Measurements from ENCODE around the gene ZBTB7C. TPM values are rescaled to one million over a fixed set of nuclear protein-coding genes. Genes with fewer than 3 reads are reported as not detected.

ZBTB7C gene
- total RNA-seq, 2 donors from 2014 or later = not detected

DNA sequence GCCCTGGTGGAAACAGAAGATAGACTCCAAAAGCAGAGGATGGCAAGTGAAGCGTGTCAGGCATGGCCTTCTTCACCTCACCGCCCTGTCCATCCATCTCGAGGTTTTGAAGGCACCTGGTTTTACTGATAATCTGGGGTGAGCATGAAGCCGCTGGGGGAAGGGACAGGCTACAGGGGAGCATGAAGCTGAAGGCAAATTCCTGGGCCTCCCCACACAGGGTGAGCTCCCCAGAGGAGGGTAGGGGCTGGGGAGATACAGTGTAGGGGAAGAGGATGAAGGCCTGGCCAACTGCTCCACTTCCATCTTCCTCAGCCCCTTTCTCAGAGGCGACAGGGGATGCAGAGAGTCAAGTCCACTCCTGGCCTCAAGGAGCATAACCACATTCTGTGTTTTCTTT lies 250.5 kb downstream of the ZBTB7C start:
- H3K36me3 Mint-ChIP-seq = no peaks in the 10 kb centered on the region
- H3K27ac Mint-ChIP-seq = no peak overlapping the region
- H3K9me3 Mint-ChIP-seq = no peaks in the 10 kb centered on the region
- DNase-seq (ENCODE audit: low spot score in 2 of 2) = no peak
- ATAC-seq = no peak

DNA sequence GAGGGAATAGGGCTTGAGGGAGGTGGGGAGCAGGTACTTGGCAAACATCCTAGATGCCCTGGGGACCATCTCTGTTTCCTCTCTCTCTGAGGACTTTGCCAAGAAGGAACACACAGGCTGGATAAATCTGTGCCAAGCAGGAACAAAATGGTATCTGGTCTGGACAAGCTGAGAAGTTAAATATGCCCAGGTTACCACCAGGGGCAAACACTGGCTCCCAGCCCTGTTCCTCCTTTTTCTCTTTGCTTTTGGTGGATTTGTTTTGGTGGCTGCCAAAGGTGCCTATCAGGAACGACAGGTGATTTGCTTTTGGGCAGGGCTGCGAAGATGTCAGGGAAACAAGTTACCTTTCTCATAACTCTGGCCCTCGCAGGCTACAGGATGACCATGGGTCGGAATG lies 251.2 kb downstream of the ZBTB7C start:
- ATAC-seq = no peak
- DNase-seq (ENCODE audit: low spot score in 2 of 2) = no peak
- Mint-ChIP-seq H3K36me3 (no peaks in the 10 kb centered on the region), H3K27ac (no peak overlapping the region), H3K9me3 (no peaks in the 10 kb centered on the region)

DNA sequence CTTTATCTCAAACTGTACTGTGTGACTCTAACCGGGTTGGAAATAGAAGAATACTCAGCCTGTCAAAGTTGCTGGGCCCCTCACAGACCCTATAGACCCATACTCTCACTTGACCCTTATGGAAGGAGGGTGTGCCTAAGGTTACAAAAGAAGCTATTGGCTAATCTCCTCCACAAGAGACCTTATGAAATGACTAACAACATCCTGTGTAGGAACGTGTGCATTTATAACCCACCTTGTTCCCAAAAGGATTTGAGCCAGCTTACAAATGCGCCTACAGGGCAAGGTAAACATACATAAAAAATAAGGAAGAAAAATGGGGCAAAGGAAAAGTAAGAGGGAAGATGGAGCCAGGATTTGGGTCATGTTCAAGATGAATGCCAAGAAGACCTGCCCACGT lies 253.3 kb downstream of the ZBTB7C start:
- no peak for ATAC-seq
- H3K36me3 Mint-ChIP-seq = no peaks in the 10 kb centered on the region
- H3K27ac Mint-ChIP-seq = no peak overlapping the region
- H3K9me3 Mint-ChIP-seq = no peaks in the 10 kb centered on the region
- DNase-seq (ENCODE audit: low spot score in 2 of 2) = no peak

GRCh38 chr18:48154828-48155227 lies 254.4 kb downstream of the ZBTB7C start:
- Mint-ChIP-seq H3K9me3 (no peaks in the 10 kb centered on the region), H3K27ac (no peak overlapping the region), H3K36me3 (no peaks in the 10 kb centered on the region)
- DNase-seq (ENCODE audit: low spot score in 2 of 2) = no peak
- ATAC-seq = no peak

DNA sequence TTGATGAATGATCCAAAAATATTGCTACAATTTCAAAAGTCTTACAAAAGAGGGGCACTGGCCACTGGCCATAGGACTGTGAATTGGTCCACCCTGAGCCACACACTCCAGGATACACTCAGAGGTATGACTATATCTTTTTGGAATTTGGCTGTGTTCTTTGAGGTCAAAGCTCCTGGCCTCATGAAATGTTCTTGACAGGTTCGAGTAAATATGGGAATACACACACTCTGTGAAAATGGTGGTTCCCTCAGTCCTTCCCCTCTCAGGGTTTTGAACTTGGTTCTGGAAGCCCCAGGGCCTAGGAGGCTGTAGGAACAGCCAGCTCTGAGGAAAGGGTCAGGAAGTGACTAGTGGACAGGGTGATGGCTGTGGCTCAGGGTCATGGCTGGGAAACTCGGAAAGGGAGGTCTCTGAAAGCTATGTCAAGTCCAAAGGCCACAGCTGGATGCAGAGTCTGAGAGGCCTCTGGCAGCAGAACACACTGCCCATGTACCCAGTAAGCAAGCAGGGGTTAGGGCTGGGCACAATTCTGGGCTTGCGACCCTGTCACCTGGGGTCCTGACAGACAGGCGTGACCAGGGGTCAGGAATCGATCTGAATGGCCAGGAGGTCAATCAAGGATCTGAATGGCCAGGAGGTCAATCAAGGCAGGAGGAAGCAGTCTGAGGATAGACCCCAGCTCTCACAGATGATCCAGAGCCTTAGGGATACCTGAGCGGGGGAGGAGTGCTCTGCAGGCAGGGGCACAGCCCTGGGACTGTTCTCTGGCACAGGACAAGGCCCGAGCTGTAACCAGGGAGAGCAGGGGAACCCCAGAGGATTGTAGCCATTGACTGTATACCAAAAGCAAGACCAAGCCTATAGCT lies 255.3 kb downstream of the ZBTB7C start:
- Mint-ChIP-seq H3K27ac (no peak overlapping the region), H3K9me3 (no peaks in the 10 kb centered on the region), H3K36me3 (no peaks in the 10 kb centered on the region)
- ATAC-seq (no peak), DNase-seq (ENCODE audit: low spot score in 2 of 2) (no peak)

- no peak overlapping the region for H3K27ac Mint-ChIP-seq
- H3K9me3 Mint-ChIP-seq = no peaks in the 10 kb centered on the region
- no peak for ATAC-seq
Observed at GRCh38 chr18:48152549-48152948, 256.6 kb downstream of the ZBTB7C start.

DNA sequence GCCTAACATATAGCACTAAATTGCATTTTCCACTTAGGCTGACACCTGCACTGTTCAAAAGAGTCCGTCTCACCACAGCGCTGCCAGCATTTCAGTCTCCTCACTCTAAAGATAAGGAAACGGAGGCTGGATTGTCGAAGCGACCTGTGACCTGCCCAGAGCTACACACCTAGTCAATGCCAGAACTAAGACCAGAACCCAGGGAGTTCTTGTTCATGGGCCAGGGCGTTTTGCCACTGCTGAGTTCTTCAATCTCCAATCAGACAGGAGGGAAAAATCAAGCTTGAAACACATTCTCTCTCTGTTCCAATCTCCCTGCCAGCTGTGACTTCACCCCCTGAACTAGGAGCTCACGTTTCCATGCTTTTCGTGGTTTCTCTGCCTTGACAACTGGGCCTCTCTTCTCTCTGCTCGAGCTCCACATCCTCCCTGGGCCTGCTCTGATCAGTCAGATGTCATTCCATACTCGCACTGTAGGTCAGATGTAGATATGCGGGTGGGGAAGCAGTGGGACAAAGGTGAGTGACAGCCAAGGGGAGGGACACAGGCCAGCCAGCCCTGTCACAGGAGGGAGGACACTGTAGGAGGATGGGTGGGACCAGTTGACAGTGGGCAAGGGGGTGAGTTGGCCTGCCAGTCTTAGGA lies 257.6 kb downstream of the ZBTB7C start:
- DNase-seq (ENCODE audit: low spot score in 2 of 2) = no peak
- H3K9me3 Mint-ChIP-seq = no peaks in the 10 kb centered on the region
- no peak for ATAC-seq
- H3K36me3 Mint-ChIP-seq = no peaks in the 10 kb centered on the region
- H3K27ac Mint-ChIP-seq = no peak overlapping the region

More at GRCh38 chr18:48152549-48152948, 256.6 kb downstream of the ZBTB7C start:
- H3K36me3 Mint-ChIP-seq = no peaks in the 10 kb centered on the region
- DNase-seq (ENCODE audit: low spot score in 2 of 2) = no peak

GRCh38 chr18:48149020-48149685 lies 260.0 kb downstream of the ZBTB7C start:
- DNase-seq (ENCODE audit: low spot score in 2 of 2) (no peak), ATAC-seq (no peak)
- H3K9me3 Mint-ChIP-seq = no peaks in the 10 kb centered on the region
- no peak overlapping the region for H3K27ac Mint-ChIP-seq
- no peaks in the 10 kb centered on the region for H3K36me3 Mint-ChIP-seq

- Mint-ChIP-seq H3K36me3 (no peaks in the 10 kb centered on the region), H3K27ac (no peak overlapping the region), H3K9me3 (no peaks in the 10 kb centered on the region)
- ATAC-seq (no peak), DNase-seq (ENCODE audit: low spot score in 2 of 2) (no peak)
Observed at GRCh38 chr18:48142994-48143393, 266.2 kb downstream of the ZBTB7C start.

- no peaks in the 10 kb centered on the region for H3K36me3 Mint-ChIP-seq
- no peak overlapping the region for H3K27ac Mint-ChIP-seq
- DNase-seq (ENCODE audit: low spot score in 2 of 2) (no peak), ATAC-seq (no peak)
- H3K9me3 Mint-ChIP-seq = no peaks in the 10 kb centered on the region
Observed at GRCh38 chr18:48142353-48142752, 266.8 kb downstream of the ZBTB7C start.

DNA sequence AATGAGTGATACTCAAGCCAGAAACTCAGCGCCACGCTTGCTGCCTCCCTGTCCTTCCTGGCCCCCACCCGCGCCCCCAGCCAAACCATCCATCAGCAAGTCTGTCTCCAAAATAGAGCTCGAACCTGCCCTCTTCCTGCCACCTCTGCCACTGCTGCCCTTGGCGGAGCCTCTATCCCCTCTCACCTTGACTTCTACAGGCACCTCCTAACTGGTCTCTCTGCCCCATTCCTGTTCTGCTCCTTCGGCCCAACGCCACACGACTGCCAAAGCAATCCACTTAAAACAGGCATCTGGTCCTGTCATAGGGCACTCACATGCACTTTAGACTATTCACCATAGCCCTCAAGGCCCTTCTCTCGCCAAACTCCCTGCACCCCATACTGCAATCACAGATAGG lies 268.5 kb downstream of the ZBTB7C start:
- no peaks in the 10 kb centered on the region for H3K36me3 Mint-ChIP-seq

GRCh38 chr18:48139431-48140347 lies 269.5 kb downstream of the ZBTB7C start:
- no peaks in the 10 kb centered on the region for H3K36me3 Mint-ChIP-seq
- peak in 1 of 2 donors; percentile 46 for ATAC-seq
- no peak overlapping the region for H3K27ac Mint-ChIP-seq
- no peaks in the 10 kb centered on the region for H3K9me3 Mint-ChIP-seq
- DNase-seq (ENCODE audit: low spot score in 2 of 2) = no peak

More for the DNA sequence above, 268.5 kb downstream of the ZBTB7C start:
- no peak for ATAC-seq
- Mint-ChIP-seq H3K27ac (no peak overlapping the region), H3K9me3 (no peaks in the 10 kb centered on the region)
- no peak for DNase-seq (ENCODE audit: low spot score in 2 of 2)

DNA sequence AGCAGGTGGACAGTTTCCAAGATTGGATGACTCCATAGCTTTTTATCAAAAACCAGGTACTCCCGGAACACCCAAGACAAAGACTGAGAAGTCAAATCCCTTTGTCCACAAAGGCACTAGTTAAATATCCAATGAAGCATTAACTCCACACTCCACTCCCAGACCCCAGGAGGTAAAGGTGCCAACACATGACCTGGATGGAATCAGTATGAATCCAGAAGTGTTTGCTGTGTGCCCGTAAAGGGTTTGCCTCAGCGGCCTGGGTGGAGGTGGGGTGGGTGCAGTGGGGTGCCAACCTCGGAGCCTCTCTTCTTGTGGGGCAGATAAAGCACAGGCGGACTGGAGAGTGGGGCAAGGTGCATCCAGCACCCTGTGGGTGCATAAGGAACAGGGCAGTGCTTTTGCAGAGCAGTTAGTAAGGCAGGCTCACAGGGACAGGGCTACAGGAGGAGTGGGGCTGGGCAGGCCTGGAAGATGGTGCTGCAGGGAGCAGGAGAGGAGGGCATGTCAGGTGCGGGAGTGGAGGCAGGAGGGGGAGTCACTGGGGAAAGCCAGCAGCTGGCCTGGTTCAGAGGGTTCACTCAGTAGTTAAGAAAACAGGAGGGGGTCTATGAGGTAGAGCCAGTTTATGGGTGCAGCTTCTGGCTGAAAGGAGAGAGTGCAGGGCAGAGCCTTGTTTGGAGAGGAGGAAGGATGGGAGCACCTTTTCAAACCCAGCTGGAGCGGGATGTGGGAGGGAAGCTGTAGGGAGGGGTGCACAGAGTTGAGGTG lies 270.3 kb downstream of the ZBTB7C start:
- ATAC-seq = no peak
- DNase-seq (ENCODE audit: low spot score in 2 of 2) = no peak
- Mint-ChIP-seq H3K27ac (no peak overlapping the region), H3K36me3 (no peaks in the 10 kb centered on the region), H3K9me3 (no peaks in the 10 kb centered on the region)

GRCh38 chr18:48138210-48138609 lies 271.0 kb downstream of the ZBTB7C start:
- ATAC-seq (no peak), DNase-seq (ENCODE audit: low spot score in 2 of 2) (no peak)
- Mint-ChIP-seq H3K27ac (no peak overlapping the region), H3K36me3 (no peaks in the 10 kb centered on the region), H3K9me3 (no peaks in the 10 kb centered on the region)

- Mint-ChIP-seq H3K36me3 (no peaks in the 10 kb centered on the region), H3K27ac (no peak overlapping the region), H3K9me3 (no peaks in the 10 kb centered on the region)
- DNase-seq (ENCODE audit: low spot score in 2 of 2) = no peak
- no peak for ATAC-seq
Observed at GRCh38 chr18:48137374-48138081, 271.7 kb downstream of the ZBTB7C start.
